ENCODE measurements around the gene ACADL. TPM values are rescaled to one million over a fixed set of nuclear protein-coding genes. Genes with fewer than 3 reads are reported as not detected.

ACADL gene
- total and polyA plus RNA-seq, 9 donors, result 4.5 to 39.0 (median 10.5) TPM

DNA sequence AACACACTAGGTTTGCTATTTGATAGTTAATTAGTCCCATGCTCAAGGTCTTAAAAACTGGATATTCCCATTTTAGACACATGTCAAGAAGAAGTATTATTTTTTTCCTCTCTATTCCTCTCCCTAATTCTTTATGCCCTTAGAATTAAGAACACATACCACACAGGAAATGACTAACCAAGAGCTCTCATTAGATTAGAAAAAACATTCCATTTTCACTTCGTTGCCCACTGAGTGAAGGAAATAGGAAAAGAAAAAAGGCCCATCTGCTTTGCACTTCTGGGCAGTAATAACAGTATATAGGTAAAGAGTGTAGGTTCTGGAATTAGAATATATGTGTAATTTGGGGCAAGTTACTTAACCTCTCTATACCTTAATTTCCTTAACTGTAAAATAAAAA, 26.9 kb downstream of the ACADL start:
- TF ChIP-seq EP300 (IDR thresholded peaks at IDR 0.05) (no peak), POLR2A (IDR thresholded peaks at IDR 0.05) (no peak)
- TF ChIP-seq, protein P1, sequence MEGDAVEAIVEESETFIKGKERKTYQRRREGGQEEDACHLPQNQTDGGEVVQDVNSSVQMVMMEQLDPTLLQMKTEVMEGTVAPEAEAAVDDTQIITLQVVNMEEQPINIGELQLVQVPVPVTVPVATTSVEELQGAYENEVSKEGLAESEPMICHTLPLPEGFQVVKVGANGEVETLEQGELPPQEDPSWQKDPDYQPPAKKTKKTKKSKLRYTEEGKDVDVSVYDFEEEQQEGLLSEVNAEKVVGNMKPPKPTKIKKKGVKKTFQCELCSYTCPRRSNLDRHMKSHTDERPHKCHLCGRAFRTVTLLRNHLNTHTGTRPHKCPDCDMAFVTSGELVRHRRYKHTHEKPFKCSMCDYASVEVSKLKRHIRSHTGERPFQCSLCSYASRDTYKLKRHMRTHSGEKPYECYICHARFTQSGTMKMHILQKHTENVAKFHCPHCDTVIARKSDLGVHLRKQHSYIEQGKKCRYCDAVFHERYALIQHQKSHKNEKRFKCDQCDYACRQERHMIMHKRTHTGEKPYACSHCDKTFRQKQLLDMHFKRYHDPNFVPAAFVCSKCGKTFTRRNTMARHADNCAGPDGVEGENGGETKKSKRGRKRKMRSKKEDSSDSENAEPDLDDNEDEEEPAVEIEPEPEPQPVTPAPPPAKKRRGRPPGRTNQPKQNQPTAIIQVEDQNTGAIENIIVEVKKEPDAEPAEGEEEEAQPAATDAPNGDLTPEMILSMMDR (IDR thresholded peaks at IDR 0.05), result no peak
- 22 to 32% (median 26%) methylated on average over 1 of the region's 1 CpG for WGBS, 3 donors
- H3K4me1 ChIP-seq (ENCODE audit: insufficient read depth), result no peaks in the 10 kb centered on the region
- no peak overlapping the region for H3K4me3 ChIP-seq
- intact Hi-C loops (cut with DNase I), result loop anchor here (5.0 to 10.0 kb wide), 2 partner anchors 194 to 221 kb away; partner anchors contain the start of gene RPE (in 1 of the 4)
- H3K9me3 ChIP-seq, result no peaks in the 10 kb centered on the region
- H3K27ac ChIP-seq, result no peak overlapping the region
- no peaks in the 10 kb centered on the region for H3K27me3 ChIP-seq
- no peak for DNase-seq
- H3K36me3 ChIP-seq, result no peaks in the 10 kb centered on the region

DNA sequence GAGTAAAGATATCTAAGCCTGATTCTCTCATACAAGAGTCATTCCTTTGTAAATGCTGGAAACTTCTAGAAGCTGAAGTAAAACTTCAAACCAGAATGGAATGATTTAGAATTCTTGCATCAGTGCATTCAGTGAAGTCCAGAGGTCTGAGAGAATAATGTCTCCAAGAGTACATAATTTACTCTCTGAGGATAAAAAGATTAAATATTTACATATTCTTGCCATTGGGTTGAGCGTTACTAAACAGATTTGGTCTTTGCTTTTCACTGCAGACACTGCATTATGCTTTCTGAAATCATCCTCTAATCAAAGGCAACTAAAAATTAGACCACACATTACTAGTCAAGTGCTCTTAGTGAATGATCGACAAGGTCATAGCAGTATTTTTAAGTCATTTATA, 27.5 kb downstream of the ACADL start:
- DNase-seq, result no peak
- Histone ChIP-seq H3K27ac (no peak overlapping the region), H3K27me3 (no peaks in the 10 kb centered on the region), H3K4me1 (ENCODE audit: insufficient read depth) (no peaks in the 10 kb centered on the region), H3K4me3 (no peak overlapping the region), H3K36me3 (no peaks in the 10 kb centered on the region), H3K9me3 (no peaks in the 10 kb centered on the region)
- WGBS, 3 donors, result 58 to 72% (median 64%) methylated on average over 2 of the region's 2 CpGs
- intact Hi-C loops (cut with DNase I), result loop anchor here (5.0 to 10.0 kb wide), 2 partner anchors 193 to 220 kb away; partner anchors contain the start of gene RPE (in 1 of the 4)
- no peak for TF ChIP-seq POLR2A (IDR thresholded peaks at IDR 0.05)
- TF ChIP-seq, protein P1 (IDR thresholded peaks at IDR 0.05), result no peak
- no peak for TF ChIP-seq EP300 (IDR thresholded peaks at IDR 0.05)

DNA sequence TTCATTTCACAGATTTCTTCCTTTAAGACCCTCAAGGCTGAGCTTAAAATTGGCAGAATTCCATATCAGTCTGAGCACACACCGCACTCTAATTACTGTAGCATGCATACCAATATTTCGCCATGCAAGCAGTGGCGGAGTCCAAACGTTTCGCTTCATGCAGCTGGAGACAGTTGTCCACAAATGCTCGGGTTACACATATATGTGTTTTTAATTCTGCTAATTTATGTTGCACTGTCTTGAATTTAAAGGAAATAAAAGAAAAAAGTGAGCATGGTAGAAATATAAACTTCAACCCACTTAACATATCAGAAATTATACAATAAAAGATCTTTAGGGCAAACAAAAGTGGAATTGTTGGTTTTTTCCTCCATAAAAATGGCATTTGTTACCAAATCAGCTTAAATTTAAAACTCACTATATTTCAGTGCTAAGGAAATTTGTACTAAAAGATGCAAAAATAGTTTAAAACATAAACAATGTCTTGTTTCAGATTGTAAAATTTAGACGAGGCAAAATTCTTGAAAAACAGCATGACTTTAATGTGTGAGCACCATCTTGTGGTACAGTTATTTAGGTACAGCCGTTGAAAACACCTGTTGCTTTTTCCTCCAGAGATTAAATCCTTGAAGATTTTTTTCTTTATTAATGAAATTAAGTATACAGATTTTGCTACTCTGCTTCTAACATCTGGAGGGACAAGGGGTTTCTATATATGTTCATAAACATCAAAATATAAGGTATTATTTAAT, 30.0 kb downstream of the ACADL start:
- no peaks in the 10 kb centered on the region for H3K4me1 ChIP-seq (ENCODE audit: insufficient read depth)
- WGBS, 3 donors, result 6 to 20% (median 9%) methylated on average over 8 of the region's 8 CpGs
- intact Hi-C loops (cut with DNase I), result loop anchor here (5.0 to 10.0 kb wide), 2 partner anchors 190 to 218 kb away; partner anchors contain the start of gene RPE (in 1 of the 4)
- no peaks in the 10 kb centered on the region for H3K27me3 ChIP-seq
- TF ChIP-seq EP300 (IDR thresholded peaks at IDR 0.05), result no peak
- no peak for TF ChIP-seq POLR2A (IDR thresholded peaks at IDR 0.05)
- TF ChIP-seq, protein P1 (IDR thresholded peaks at IDR 0.05), result peak; percentile 50 to 69 (median 59)
- no peaks in the 10 kb centered on the region for H3K9me3 ChIP-seq
- H3K36me3 ChIP-seq, result no peaks in the 10 kb centered on the region
- H3K27ac ChIP-seq, result no peak overlapping the region
- no peak for DNase-seq
- no peak overlapping the region for H3K4me3 ChIP-seq

DNA sequence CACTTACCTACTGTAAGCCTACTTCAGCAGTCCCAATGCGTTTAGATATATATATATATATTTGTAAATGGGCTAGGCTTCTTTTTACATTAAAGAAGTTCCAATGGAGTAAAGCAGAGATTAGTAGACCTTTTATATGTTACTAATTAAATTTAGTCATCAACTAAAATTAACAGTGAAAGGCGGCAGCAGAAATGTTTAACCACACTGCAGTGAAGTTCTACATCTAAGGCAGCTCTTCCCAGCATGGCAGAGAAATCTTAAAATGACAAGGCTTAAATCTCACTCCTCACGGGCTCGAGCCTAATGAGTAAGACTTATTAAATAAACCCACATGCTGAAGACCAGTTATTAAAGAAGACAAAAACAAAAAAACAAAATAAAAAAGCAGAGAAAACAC, 34.9 kb downstream of the ACADL start:
- TF ChIP-seq POLR2A (IDR thresholded peaks at IDR 0.05) (no peak), EP300 (IDR thresholded peaks at IDR 0.05) (no peak)
- TF ChIP-seq, protein P1 (IDR thresholded peaks at IDR 0.05), result no peak
- Histone ChIP-seq H3K4me1 (ENCODE audit: insufficient read depth) (no peaks in the 10 kb centered on the region), H3K36me3 (no peaks in the 10 kb centered on the region), H3K4me3 (no peak overlapping the region), H3K27me3 (no peaks in the 10 kb centered on the region), H3K9me3 (no peaks in the 10 kb centered on the region), H3K27ac (no peak overlapping the region)
- DNase-seq, result no peak
- WGBS, 3 donors, result 93 to 97% (median 94%) methylated on average over 4 of the region's 4 CpGs
- intact Hi-C loops (cut with DNase I), result loop anchor here in 1 of 4 donors (10.0 kb wide), 1 partner anchor 186 kb away; the partner anchor contains the start of gene RPE

Measured in ovary (tissue), 9 donors.